ENCODE data around the gene SPARC.
"Not testable (repeated sequence)": the region's sequence is repeated elsewhere in the genome, so short reads cannot be mapped to it uniquely, and the experiment has no call there.

The SPARC gene, protein sequence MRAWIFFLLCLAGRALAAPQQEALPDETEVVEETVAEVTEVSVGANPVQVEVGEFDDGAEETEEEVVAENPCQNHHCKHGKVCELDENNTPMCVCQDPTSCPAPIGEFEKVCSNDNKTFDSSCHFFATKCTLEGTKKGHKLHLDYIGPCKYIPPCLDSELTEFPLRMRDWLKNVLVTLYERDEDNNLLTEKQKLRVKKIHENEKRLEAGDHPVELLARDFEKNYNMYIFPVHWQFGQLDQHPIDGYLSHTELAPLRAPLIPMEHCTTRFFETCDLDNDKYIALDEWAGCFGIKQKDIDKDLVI

GRCh38 chr5:151686674-151687407 lies at the start of gene SPARC:
Gene SPARC (minus strand): TSS chr5:151686915. CDS start chr5:151676188, 10,727 bp downstream.
- in situ Hi-C loops (cut with HindIII; ENCODE audit: low sequenced_read_pairs): no loop called here
- H3K4me3 ChIP-seq (ENCODE audit: low read depth, low read length): peak within 1 kb of the TSS; percentile 64
- no peak for TF ChIP-seq CTCF (IDR thresholded peaks at IDR 0.05; ENCODE audit: low read depth, low read length)
- peak; percentile 94 for DNase-seq (ENCODE audit: low read depth, low spot score)

GRCh38 chr5:151735646-151736045 lies 48.9 kb upstream of the SPARC start:
- no peak overlapping the region for H3K4me3 ChIP-seq (ENCODE audit: low read depth, low read length)
- in situ Hi-C loops (cut with HindIII; ENCODE audit: low sequenced_read_pairs): no loop called here
- DNase-seq (ENCODE audit: low read depth, low spot score): no peak
- TF ChIP-seq CTCF (IDR thresholded peaks at IDR 0.05; ENCODE audit: low read depth, low read length): no peak

- in situ Hi-C loops (cut with HindIII; ENCODE audit: low sequenced_read_pairs): no loop called here
- no peak for DNase-seq (ENCODE audit: low read depth, low spot score)
- no peak overlapping the region for H3K4me3 ChIP-seq (ENCODE audit: low read depth, low read length)
- TF ChIP-seq CTCF (IDR thresholded peaks at IDR 0.05; ENCODE audit: low read depth, low read length): no peak
These were observed 47.3 kb upstream of the SPARC start for GRCh38 chr5:151734064-151734408.

DNA sequence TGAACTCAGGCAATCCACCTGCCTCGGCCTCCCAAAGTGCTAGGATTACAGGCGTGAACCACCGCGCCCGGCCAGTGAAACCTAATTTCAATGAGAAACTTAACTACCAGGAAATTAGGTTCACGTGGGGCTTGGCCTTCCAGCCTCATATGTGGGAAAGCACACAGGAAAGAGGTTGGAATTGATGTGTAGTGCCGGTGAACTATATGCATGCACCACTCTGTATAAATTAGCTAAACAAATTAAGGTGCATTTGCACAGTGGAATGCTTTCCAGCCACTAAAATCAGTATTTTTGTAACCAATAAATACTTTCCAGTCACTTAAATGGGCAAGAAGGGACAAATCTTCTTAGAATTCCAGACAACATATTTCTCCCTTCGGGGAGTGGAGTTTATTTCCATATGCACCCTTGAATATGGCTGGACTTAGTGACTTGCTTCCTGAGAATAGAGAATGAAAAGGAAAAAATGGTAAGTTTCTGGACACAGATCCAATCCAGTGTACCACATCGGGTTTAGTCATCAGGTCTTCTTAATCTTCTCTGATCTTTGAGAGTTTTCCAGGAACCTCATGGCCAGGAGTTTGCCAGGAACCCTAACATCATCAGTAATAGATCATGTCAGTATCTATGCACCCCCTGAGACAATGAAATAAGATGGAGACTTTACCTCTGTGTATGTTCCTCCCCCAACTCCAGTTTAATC lies 46.8 kb upstream of the SPARC start:
- peak; percentile 64 for DNase-seq (ENCODE audit: low read depth, low spot score)
- TF ChIP-seq CTCF (IDR thresholded peaks at IDR 0.05; ENCODE audit: low read depth, low read length): no peak
- H3K4me3 ChIP-seq (ENCODE audit: low read depth, low read length): no peak overlapping the region
- in situ Hi-C loops (cut with HindIII; ENCODE audit: low sequenced_read_pairs): no loop called here

DNA sequence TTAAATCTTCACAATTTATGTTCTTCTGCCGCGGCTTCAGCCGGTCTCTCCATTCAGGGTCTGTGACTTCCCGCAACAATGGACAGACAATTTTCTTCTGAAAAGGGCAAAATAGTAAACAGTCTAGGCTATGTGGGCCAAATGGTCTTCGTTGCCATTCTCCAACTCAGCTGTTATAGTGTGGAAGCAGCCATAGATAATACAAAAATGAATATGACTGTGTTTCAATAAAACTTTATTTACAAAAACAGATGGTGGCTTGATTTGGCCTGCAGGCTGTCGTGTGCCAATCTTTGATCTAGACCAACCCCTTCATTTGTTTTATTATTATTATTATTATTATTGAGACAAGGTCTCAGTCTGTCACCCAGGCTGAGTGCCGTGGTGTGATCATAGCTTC lies 43.7 kb upstream of the SPARC start:
- no peak for DNase-seq (ENCODE audit: low read depth, low spot score)
- H3K4me3 ChIP-seq (ENCODE audit: low read depth, low read length): no peak overlapping the region
- in situ Hi-C loops (cut with HindIII; ENCODE audit: low sequenced_read_pairs): no loop called here
- no peak for TF ChIP-seq CTCF (IDR thresholded peaks at IDR 0.05; ENCODE audit: low read depth, low read length)

DNA sequence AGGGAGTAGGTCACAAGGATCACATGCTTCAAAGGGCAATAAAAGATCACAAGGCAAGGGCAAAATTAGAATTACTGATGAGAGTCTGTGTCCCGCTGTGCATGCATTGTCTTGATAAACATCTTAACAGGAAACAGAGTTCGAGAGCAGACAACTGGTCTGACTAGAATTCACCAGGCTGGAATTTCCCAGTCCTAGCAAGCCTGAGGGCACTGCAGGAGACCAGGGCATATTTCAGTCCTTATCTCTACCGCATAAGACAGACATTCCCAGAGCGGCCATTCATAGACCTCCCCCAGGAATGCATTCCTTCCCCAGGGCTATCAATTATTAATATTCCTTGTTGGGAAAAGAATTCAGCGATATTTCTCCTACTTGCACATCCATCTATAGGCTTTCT lies 42.9 kb upstream of the SPARC start:
- DNase-seq (ENCODE audit: low read depth, low spot score); H3K4me3 ChIP-seq (ENCODE audit: low read depth, low read length); in situ Hi-C loops (cut with HindIII; ENCODE audit: low sequenced_read_pairs): not testable (repeated sequence)

GRCh38 chr5:151724360-151724759 lies 37.6 kb upstream of the SPARC start:
- in situ Hi-C loops (cut with HindIII; ENCODE audit: low sequenced_read_pairs): no loop called here

More at GRCh38 chr5:151724360-151724759, 37.6 kb upstream of the SPARC start:
- no peak for DNase-seq (ENCODE audit: low read depth, low spot score)
- no peak overlapping the region for H3K4me3 ChIP-seq (ENCODE audit: low read depth, low read length)
- no peak for TF ChIP-seq CTCF (IDR thresholded peaks at IDR 0.05; ENCODE audit: low read depth, low read length)

All from astrocyte of the spinal cord (primary cell).